Fibroblast of lung (primary cell): ENCODE results near the gene DET1. TPM values are rescaled to one million over a fixed set of nuclear protein-coding genes. Genes with fewer than 3 reads are reported as not detected.

ENCODE experiments used
- DNase-seq, 2 donors: peaks; one replicate each; pipeline versions ENCODE4 v3.0.0 to v3.0.0-alpha.2; 2010; ENCODE audit warnings: low read depth in 2 of 2
- H2AFZ ChIP-seq: 2 replicates; pipeline ENCODE4 v1.5.1; 2012; ENCODE audit warnings: low read length, control low read depth, inconsistent platforms
- H3K27ac ChIP-seq: 2 replicates; pipeline ENCODE4 v1.5.1; 2011; ENCODE audit warnings: low read length, control low read depth; ENCODE audit not compliant: insufficient read depth
- H3K27me3 ChIP-seq: 2 replicates; pipeline ENCODE4 v1.5.1; 2011; ENCODE audit warnings: mild to moderate bottlenecking, low read length; ENCODE audit not compliant: control insufficient read depth, insufficient read depth
- H3K36me3 ChIP-seq: 2 replicates; pipeline ENCODE4 v1.5.1; 2011; ENCODE audit warnings: low read length; ENCODE audit not compliant: control insufficient read depth, insufficient read depth
- H3K4me1 ChIP-seq: 2 replicates; pipeline ENCODE4 v1.5.1; 2011; ENCODE audit warnings: low read length; ENCODE audit not compliant: control insufficient read depth, insufficient read depth; ENCODE audit errors: extremely low read depth
- H3K4me2 ChIP-seq: 2 replicates; pipeline ENCODE4 v1.5.1; 2011; ENCODE audit warnings: low read length, control low read depth; ENCODE audit not compliant: insufficient read depth; ENCODE audit errors: extremely low read depth
- H3K4me3 ChIP-seq, 4 experiments: fragments of 200-600 bp in 1 of 4; sonication (generic) in 1 of 4; replicated peaks in 1 of 4; 2 replicates each; pipeline ENCODE4 v1.5.1; 2011 to 2016; ENCODE audit warnings: low read length in 4 of 4, low read depth in 3 of 4, mild to moderate bottlenecking in 3 of 4, control low read depth in 2 of 4, inconsistent platforms in 1 of 4, mixed read lengths in 1 of 4; ENCODE audit not compliant: insufficient read depth in 1 of 4; ENCODE audit errors: control extremely low read depth in 1 of 4
- H3K79me2 ChIP-seq: 2 replicates; pipeline ENCODE4 v1.5.1; 2012; ENCODE audit warnings: mild to moderate bottlenecking, low read length, inconsistent platforms; ENCODE audit not compliant: control insufficient read depth, insufficient read depth
- H3K9ac ChIP-seq: 2 replicates; pipeline ENCODE4 v1.5.1; 2011; ENCODE audit warnings: mild to moderate bottlenecking, low read length, control low read depth; ENCODE audit not compliant: insufficient read depth
- H3K9me3 ChIP-seq: 2 replicates; pipeline ENCODE4 v1.5.1; 2012; ENCODE audit warnings: low read depth, low read length; ENCODE audit not compliant: control insufficient read depth, insufficient read depth
- H4K20me1 ChIP-seq: 2 replicates; pipeline ENCODE4 v1.5.1; 2011; ENCODE audit warnings: low read length; ENCODE audit not compliant: control insufficient read depth, insufficient read depth; ENCODE audit errors: extremely low read depth
- CTCF ChIP-seq, 2 donors: IDR thresholded peaks in 1 of 2; conservative IDR thresholded peaks in 1 of 2; 1 replicate in 1 of 2; 2 replicates in 1 of 2; pipeline ENCODE4 v1.5.1; 2011 to 2012; ENCODE audit warnings: low read length in 2 of 2, control low read depth in 1 of 2, inconsistent platforms in 1 of 2, low read depth in 1 of 2, mild to moderate bottlenecking in 1 of 2
- EZH2 ChIP-seq: IDR thresholded peaks from 2 replicates; pipeline ENCODE4 v1.5.1; 2012; ENCODE audit warnings: low read length, control low read depth, mild to moderate bottlenecking; ENCODE audit errors: missing control alignments
- polyA plus RNA-seq, 2 donors: library from polyadenylated mRNA; depleted of rRNA in 1 of 2; stranded (reverse) in 1 of 2; unstranded in 1 of 2; fragments of >200 nt; gene quantifications; 2 replicates each; pipeline ENCODE4 v1.2.1, GENCODE V29; 2011 to 2012; ENCODE audit warnings: missing spikeins in 1 of 2
- total RNA-seq: library from RNA; depleted of rRNA; stranded (reverse); fragments of >200 nt; gene quantifications from 2 replicates; pipeline ENCODE4 v1.2.1, GENCODE V29; 2014

The DET1 gene
- total and polyA plus RNA-seq, 2 donors (not counting 1 experiment from before 2014, with no cell fraction given) = 6.4 to 8.9 TPM

- Histone ChIP-seq H3K4me1 (peaks cover 10% of the 10 kb centered on the region), H3K9me3 (no peaks in the 10 kb centered on the region), H4K20me1 (no peaks in the 10 kb centered on the region), H2AFZ (no peak overlapping the region), H3K4me2 (no peak overlapping the region), H3K4me3 (no peak overlapping the region), H3K9ac (no peak overlapping the region), H3K36me3 (peaks cover 9% of the 10 kb centered on the region), H3K27me3 (no peaks in the 10 kb centered on the region), H3K79me2 (peaks cover 23% of the 10 kb centered on the region), H3K27ac (no peak overlapping the region)
- DNase-seq = no peak
- TF ChIP-seq CTCF (conservative IDR thresholded peaks at IDR 0.05 in 1 of 2, IDR thresholded peaks at IDR 0.05 in 1 of 2; ENCODE audit: low read depth in 1 of 2, low read length in 2 of 2) (no peak), EZH2 (no peak)
These were observed 82.5 kb downstream of the DET1 start for GRCh38 chr15:88463870-88464532.

Other genes starting within 250 kb of the DET1 start
- 13.4 and 13.7 TPM in 2 replicates for gene MRPL46, start 79.3 kb downstream of the DET1 start, total RNA-seq
- gene MRPL46, start 79.3 kb downstream of the DET1 start, polyA plus RNA-seq = 21.4 and 27.0 TPM in 2 replicates
- 23.6 and 27.1 TPM in 2 replicates for gene MRPS11, start 79.0 kb downstream of the DET1 start, total RNA-seq
- 46.4 and 84.5 TPM in 2 replicates for gene MRPS11, start 79.0 kb downstream of the DET1 start, polyA plus RNA-seq
- 68.1 and 83.7 TPM in 2 replicates for gene AEN, start 74.7 kb upstream of the DET1 start, total RNA-seq
- gene AEN, start 74.7 kb upstream of the DET1 start, polyA plus RNA-seq = 18.5 and 27.7 TPM in 2 replicates
- gene ISG20, start 92.3 kb upstream of the DET1 start, total RNA-seq = 3.0 and 3.1 TPM in 2 replicates
- gene ISG20, start 92.3 kb upstream of the DET1 start, polyA plus RNA-seq = 2.2 TPM in 2 replicates